Renal cortex interstitium (tissue), 11 donors: ENCODE results near the gene SLC24A3. TPM values are rescaled to one million over a fixed set of nuclear protein-coding genes. Genes with fewer than 3 reads are reported as not detected.
A peak's percentile ranks its signal among the peaks of the same experiment; 100 is the strongest.
"Not testable (repeated sequence)": the region's sequence is repeated elsewhere in the genome, so short reads cannot be mapped to it uniquely, and the experiment has no call there.

ENCODE experiments used
- DNase-seq, 11 donors: peaks; one replicate each; pipeline ENCODE4 v3.0.0-alpha.2; 2013; ENCODE audit warnings: low read depth in 9 of 11, low spot score in 4 of 11; ENCODE audit errors: extremely low read depth in 1 of 11
- polyA plus RNA-seq, 3 donors: library from polyadenylated mRNA; unstranded; fragments of 120-200 nt; gene quantifications; one replicate each; pipeline ENCODE4 v1.2.1, GENCODE V29; 2013; ENCODE audit not compliant: insufficient read length in 3 of 3

The SLC24A3 gene
- polyA plus RNA-seq, 3 donors = 3.5 to 5.4 (median 4.8) TPM

GRCh38 chr20:19618711-19619110 lies 406.3 kb downstream of the SLC24A3 start:
- DNase-seq = no peak

- DNase-seq = no peak
Observed at GRCh38 chr20:19619904-19620430, 407.5 kb downstream of the SLC24A3 start.

- DNase-seq = no peak
Observed at GRCh38 chr20:19620446-19620845, 408.0 kb downstream of the SLC24A3 start.

GRCh38 chr20:19621072-19621471 lies 408.6 kb downstream of the SLC24A3 start:
- DNase-seq = no peak

DNA sequence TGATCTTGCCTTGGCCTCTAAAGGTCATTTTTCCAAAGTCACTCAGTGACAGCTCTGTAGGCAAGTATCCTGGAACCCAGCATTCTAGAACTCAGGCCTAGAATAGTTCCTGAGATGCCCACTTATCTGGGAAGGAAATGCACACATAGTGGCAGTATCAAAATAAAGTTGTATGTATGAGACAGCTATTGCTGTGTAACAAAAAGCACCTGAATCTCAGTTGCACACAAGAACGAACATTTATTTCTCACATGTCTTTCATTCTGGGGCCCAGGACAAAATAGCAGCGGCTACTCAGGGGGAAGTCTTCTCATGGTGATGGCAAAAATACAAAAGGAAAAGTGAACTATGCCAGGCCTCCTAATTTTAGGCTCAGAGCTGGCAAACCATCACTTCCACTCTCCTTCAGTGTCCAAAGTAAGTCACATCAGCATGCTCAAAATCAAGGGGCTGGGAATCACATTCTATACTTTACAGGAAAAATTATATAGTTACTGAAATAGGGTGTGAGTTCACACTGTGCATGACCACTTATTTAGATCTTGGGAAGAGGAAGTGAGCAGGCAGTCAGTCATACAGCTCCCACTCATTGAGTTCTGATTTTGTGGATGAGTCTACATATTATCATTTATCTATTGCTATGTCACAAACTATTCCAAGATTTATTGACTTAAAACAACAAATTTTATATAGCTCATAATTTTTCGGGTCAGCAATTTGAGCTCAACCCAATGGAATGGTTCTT lies 412.0 kb downstream of the SLC24A3 start:
- no peak for DNase-seq

DNA sequence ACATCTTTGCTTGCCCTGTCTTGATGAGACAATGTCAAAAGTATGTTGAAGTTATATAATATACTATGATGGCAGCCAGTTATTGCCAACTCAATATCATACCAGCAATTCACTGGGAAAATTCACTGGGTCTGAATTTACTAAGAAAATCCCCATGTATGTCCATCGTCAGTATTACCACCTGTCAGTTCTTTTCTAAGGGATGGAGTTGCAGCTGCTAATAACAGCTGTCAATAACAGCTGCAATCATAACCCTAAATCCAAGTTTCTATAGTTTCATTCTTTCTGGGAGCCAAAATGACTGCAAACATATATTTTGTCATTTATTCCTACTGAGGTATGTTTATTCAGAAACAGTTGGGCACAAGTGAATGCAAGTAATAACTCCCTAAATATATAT lies 413.0 kb downstream of the SLC24A3 start:
- DNase-seq = no peak

DNA sequence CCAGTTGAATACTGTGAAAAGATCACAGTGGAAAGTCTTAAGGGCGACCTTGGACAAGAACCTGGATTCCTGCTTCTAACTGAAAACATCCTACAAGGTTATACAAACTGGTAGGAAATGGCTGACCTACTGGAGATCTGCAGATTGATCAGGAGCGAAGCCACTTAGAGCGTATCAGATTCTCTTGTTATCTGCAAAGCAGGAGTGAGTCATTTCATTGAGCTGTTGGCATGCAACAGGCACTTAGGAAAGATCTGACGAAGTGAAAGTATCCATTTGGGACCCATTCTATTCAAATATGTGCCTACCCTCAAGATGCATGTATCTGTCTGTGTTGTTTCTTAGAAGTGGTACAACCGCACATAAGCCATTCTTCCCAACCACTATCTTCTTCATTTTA lies 414.5 kb downstream of the SLC24A3 start:
- no peak for DNase-seq

- peak in 7 of 11 donors; percentile 13 to 41 (median 22) for DNase-seq
Observed at GRCh38 chr20:19628570-19629134, 416.2 kb downstream of the SLC24A3 start.

GRCh38 chr20:19631410-19631809 lies 419.0 kb downstream of the SLC24A3 start:
- DNase-seq = no peak

GRCh38 chr20:19633985-19634384 lies 421.5 kb downstream of the SLC24A3 start:
- peak in 1 of 11 donors; percentile 2 for DNase-seq

GRCh38 chr20:19639471-19640045 lies 427.1 kb downstream of the SLC24A3 start:
- not testable (repeated sequence) for DNase-seq

- DNase-seq = no peak
Observed at GRCh38 chr20:19642860-19643259, 430.4 kb downstream of the SLC24A3 start.

DNA sequence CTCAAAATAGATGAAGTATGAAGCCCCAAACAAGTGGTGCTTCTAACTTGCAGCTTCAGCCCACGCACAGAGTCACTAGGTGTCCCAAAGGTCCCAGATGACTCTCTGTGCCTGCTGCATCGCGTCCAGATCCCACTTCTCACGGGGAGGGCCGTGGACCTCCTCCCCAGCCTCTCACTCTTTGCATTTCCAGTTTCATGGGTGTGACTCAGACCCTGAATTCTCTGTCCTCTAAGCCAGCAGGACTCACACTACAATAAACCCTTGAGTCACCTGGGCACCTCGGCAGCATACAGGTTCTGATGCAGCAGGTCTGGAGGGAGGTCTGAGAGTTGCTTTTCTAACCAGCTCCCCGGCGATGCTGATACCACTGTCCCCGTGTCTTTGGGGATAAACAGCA lies 431.6 kb downstream of the SLC24A3 start:
- DNase-seq = no peak

DNA sequence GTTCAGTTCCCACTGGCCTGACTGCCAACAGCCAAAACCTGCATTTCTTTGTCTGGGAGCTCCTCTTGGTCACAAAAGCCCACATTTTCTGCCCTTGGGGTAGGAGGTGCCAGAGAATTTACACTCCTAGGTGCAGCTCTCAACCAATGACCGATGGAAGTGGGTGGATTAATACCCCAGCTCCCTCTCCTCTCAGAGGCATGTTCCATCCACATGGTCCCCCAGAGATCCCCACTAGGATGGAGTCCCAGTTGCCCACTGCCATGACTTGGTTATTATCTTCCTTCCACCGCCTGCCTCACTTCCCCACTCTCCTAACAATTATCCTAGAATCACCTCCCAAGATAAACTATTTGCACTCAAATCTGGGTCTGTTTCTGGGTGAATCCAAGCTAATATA lies 434.5 kb downstream of the SLC24A3 start:
- no peak for DNase-seq

DNA sequence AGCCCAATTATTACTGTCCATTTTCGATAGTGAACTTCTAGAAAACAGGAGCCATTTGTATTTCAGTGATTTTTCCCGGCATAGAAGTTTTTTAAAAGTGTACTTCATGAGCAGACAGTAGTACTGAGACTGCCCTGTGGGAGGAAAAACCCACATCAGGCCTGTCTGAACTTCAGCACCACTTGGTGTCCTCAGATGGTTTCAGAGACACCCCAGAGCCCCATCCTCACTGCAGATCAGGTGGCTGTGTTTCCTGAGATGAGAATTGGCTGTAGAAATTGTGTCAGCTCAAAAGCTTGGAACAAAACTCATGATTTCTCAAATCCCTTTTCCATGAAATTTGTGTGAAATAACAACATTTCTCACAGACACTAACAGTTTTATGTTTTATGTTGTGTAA lies 435.6 kb downstream of the SLC24A3 start:
- DNase-seq = no peak

GRCh38 chr20:19649041-19649440 lies 436.6 kb downstream of the SLC24A3 start:
- DNase-seq = no peak

DNA sequence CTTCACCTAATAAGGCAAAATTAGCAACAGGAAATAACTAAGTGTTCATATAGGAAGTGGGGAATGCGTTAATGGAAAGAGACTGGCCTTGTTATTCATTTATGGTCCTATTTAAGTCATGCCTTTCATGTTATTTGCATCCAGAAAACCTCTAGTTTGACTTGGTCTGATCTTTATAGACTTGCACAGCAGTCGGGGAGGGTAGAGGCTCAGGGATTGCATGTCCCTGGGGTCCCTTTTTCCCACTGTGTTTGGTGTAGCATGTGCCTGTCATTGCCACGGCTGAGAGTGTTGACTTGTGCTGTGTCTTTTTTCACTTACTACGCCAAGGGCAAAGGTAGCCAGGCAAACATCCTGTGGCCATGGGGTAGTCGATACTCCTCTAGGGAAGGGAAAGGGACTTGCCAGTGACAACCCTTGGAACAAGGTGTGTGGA lies 440.2 kb downstream of the SLC24A3 start:
- no peak for DNase-seq

DNA sequence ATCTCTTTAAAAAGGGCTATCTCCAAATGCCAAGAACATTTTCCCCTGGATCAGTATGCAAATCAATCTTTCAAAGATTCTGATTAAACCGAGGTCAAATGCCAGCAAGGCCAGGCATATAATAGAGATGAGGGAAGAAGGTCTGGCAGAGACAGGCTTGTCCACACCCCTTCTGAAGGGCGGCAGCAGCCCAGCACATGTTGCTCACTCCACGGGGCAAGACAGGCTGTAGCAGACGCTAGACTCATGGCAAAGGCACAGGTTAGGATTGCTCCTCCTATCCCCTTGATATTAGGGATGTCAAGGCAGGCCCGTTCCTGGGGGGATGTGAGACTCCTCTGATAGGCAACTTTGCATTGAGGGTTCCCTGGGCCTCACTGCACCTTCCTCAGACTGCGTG lies 440.9 kb downstream of the SLC24A3 start:
- no peak for DNase-seq

DNA sequence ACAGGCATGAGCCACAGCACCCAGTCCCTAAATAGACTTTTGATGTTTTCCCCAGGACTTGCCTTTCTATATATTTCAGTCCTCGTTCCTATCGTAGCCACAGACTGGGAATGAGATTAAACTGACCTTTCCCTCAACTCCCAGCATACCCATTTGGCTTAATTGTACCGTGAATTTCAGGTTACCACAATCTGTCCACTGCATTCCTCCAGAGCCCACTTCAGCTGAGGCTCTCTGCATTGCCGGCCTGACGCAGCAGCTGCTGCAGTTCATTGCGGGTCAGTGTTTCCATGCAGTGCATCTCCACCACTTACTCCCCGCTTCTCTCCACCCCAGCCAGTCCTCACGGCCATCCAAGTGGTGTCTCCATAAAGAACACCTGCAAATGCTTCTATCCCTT lies 442.5 kb downstream of the SLC24A3 start:
- no peak for DNase-seq

DNA sequence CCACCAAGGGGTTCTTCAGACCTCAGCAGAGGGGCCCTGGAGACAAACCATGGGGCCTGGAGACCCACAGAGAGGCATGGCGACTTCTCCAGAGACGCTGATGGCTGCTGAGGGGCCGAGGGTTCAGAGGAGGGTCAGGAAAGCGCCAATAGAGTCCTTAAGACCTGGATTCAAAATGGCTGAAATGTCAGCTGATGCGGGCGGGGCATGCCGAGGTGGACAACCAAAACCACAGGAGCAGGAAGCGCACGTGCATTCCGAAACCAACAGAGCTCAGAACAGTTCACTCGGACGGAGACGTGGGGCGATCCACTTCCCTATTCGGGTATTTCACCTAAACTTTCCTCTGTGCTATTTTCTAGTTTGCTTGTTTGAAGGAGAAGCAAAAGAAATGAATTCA lies 445.7 kb downstream of the SLC24A3 start:
- no peak for DNase-seq
